ENCODE results near the gene PSMB11. TPM values are rescaled to one million over a fixed set of nuclear protein-coding genes. Genes with fewer than 3 reads are reported as not detected.
A peak's percentile ranks its signal among the peaks of the same experiment; 100 is the strongest.

The PSMB11 gene
- total RNA-seq, 8 experiments from 2014 or later = 0.05 to 0.76 (median 0.17) TPM; not detected in 2

GRCh38 chr14:23051141-23052057 is 9.4 kb downstream of the PSMB11 start:
- peak in 3 of 8 experiments; percentile 13 to 54 (median 41) for ATAC-seq (replicated peaks in 6 of 8)
- no peak overlapping the region for H3K27ac ChIP-seq
- peaks cover 2 to 23% of the 10 kb centered on the region in 2 donors for H3K4me1 ChIP-seq (replicated peaks in 1 of 2)
- in situ Hi-C loops (cut with MboI; ENCODE audit: low pct_unique_long_range_greater_than_20kb in 2 of 9, low sequenced_read_pairs in 9 of 9, unreplicated experiment in 9 of 9) = loop anchor here in 7 of 9 experiments (10.0 to 25.0 kb wide), 3 partner anchors 57 to 489 kb away; partner anchors contain the start of gene HAUS4 (in 2 of the 7)
- H3K4me3 ChIP-seq = no peak overlapping the region
- WGBS, 10 experiments = 0 to 100% (median 55%) methylated on average over 1 to 4 of the region's 5 CpGs; no CpG with 5 or more reads in 2 of the 10 experiments

DNA sequence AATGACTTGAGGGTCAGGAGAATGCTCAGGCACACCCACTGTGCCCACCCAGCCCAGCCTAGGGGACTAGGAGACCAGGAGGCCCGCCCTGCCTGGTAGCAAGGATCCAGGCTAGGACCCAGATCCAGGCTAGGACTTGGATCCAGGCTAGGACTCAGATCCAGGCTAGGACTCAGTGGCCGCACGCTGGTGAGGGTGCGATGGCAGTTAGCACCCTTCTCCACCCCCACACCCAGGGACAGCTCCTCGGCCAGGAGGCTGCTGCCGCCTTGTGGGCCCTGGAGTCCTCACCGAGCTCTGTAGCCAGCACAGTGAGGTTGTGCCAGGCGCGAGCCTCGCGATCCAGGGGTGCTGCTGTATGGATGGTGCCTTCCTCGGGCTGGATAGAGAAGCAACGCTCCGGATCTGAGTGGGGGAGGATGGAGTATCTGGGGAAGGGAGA is 10.2 kb downstream of the PSMB11 start:
- Histone ChIP-seq H3K27ac (no peak overlapping the region), H3K4me3 (no peak overlapping the region), H3K4me1 (replicated peaks in 1 of 2) (peaks cover 6 to 23% of the 10 kb centered on the region in 2 donors)
- ATAC-seq (replicated peaks in 6 of 8) = peak in 6 of 8 experiments; percentile 38 to 77 (median 69)
- WGBS, 10 experiments = no CpG with 5 or more reads among the region's 14 CpGs
- in situ Hi-C loops (cut with MboI; ENCODE audit: low pct_unique_long_range_greater_than_20kb in 2 of 9, low sequenced_read_pairs in 9 of 9, unreplicated experiment in 9 of 9) = loop anchor here in 7 of 9 experiments (10.0 to 25.0 kb wide), 3 partner anchors 57 to 490 kb away; partner anchors contain the start of gene HAUS4 (in 2 of the 7)

DNA sequence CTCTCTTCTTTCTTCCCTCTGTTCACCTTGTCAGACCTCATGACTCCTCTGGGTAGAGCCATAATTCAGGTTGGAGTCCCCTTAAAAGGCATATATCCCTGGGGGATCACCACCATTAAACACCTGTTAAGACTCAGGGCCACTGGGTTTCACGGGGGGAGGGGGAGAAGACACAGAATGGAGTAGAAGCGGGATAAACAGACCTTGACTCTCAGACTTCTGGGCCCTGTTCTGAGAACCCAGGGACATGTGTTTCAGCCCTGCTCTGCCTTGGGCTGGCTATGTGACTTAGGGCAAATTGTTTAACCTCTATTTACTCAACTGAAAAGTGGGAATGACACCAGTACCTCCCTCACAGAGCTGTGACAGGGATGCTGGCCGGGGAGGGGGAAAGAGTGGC is 10.7 kb downstream of the PSMB11 start:
- in situ Hi-C loops (cut with MboI; ENCODE audit: low pct_unique_long_range_greater_than_20kb in 2 of 9, low sequenced_read_pairs in 9 of 9, unreplicated experiment in 9 of 9) = loop anchor here in 7 of 9 experiments (10.0 to 25.0 kb wide), 3 partner anchors 58 to 490 kb away; partner anchors contain the start of gene HAUS4 (in 2 of the 7)
- H3K4me1 ChIP-seq (replicated peaks in 1 of 2) = peaks cover 6 to 23% of the 10 kb centered on the region in 2 donors
- no peak for ATAC-seq (replicated peaks in 6 of 8)
- no peak overlapping the region for H3K4me3 ChIP-seq
- H3K27ac ChIP-seq = no peak overlapping the region
- 90 to 100% (median 100%) methylated on average over 1 to 2 of the region's 3 CpGs; no CpG with 5 or more reads in 7 of the 10 experiments for WGBS, 10 experiments

- 83 to 97% methylated on average over 1 to 5 of the region's 10 CpGs; no CpG with 5 or more reads in 8 of the 10 experiments for WGBS, 10 experiments
- peaks cover 6 to 23% of the 10 kb centered on the region in 2 donors for H3K4me1 ChIP-seq (replicated peaks in 1 of 2)
- H3K4me3 ChIP-seq = no peak overlapping the region
- no peak for ATAC-seq (replicated peaks in 6 of 8)
- in situ Hi-C loops (cut with MboI; ENCODE audit: low pct_unique_long_range_greater_than_20kb in 2 of 9, low sequenced_read_pairs in 9 of 9, unreplicated experiment in 9 of 9) = loop anchor here in 7 of 9 experiments (10.0 to 25.0 kb wide), 3 partner anchors 59 to 491 kb away; partner anchors contain the start of gene HAUS4 (in 2 of the 7)
- H3K27ac ChIP-seq = no peak overlapping the region
These were observed 11.4 kb downstream of the PSMB11 start for GRCh38 chr14:23053426-23053825.

GRCh38 chr14:23054000-23054811 is 12.2 kb downstream of the PSMB11 start:
- Histone ChIP-seq H3K4me3 (no peak overlapping the region), H3K27ac (no peak overlapping the region), H3K4me1 (replicated peaks in 1 of 2) (peaks cover 6 to 23% of the 10 kb centered on the region in 2 donors)
- WGBS, 10 experiments = 40 to 100% (median 90%) methylated on average over 1 to 4 of the region's 17 CpGs; no CpG with 5 or more reads in 5 of the 10 experiments
- ATAC-seq (replicated peaks in 6 of 8) = no peak
- in situ Hi-C loops (cut with MboI; ENCODE audit: low pct_unique_long_range_greater_than_20kb in 2 of 9, low sequenced_read_pairs in 9 of 9, unreplicated experiment in 9 of 9) = loop anchor here in 7 of 9 experiments (10.0 to 25.0 kb wide), 3 partner anchors 59 to 492 kb away; partner anchors contain the start of gene HAUS4 (in 2 of the 7)

GRCh38 chr14:23055147-23055550 is 13.1 kb downstream of the PSMB11 start:
- in situ Hi-C loops (cut with MboI; ENCODE audit: low pct_unique_long_range_greater_than_20kb in 2 of 9, low sequenced_read_pairs in 9 of 9, unreplicated experiment in 9 of 9) = loop anchor here in 7 of 9 experiments (10.0 to 25.0 kb wide), 3 partner anchors 60 to 493 kb away; partner anchors contain the start of gene HAUS4 (in 2 of the 7)
- Histone ChIP-seq H3K4me3 (no peak overlapping the region), H3K4me1 (replicated peaks in 1 of 2) (peaks cover 6 to 23% of the 10 kb centered on the region in 2 donors), H3K27ac (no peak overlapping the region)
- 88 to 100% (median 100%) methylated on average over 2 to 7 of the region's 12 CpGs; no CpG with 5 or more reads in 5 of the 10 experiments for WGBS, 10 experiments
- ATAC-seq (replicated peaks in 6 of 8) = no peak

DNA sequence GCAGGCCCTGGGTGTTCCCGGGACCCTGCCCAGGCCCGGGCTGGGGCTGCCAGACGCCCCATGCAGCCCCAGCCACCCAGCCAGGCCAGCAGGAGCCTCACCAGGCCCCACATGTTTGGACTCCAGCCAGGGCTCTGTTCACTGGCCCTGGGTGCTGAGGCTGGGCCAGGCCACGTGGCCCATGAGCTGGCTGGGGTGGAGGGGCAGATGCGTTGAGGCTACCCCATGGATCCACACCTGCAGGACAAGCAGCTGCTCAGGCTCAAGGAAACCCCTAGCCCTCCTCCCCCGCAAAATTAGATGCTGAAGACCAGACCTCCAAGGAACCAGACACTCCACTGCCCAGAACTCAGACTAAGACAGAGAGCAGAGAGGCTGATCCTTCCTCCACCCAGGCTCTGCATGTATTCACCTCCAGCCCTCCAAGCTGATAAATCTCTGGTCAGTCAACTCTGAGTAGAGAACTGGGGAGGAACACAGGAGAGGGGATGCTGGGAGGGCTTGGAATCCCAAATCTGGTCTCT is 13.7 kb downstream of the PSMB11 start:
- peaks cover 6 to 23% of the 10 kb centered on the region in 2 donors for H3K4me1 ChIP-seq (replicated peaks in 1 of 2)
- in situ Hi-C loops (cut with MboI; ENCODE audit: low pct_unique_long_range_greater_than_20kb in 2 of 9, low sequenced_read_pairs in 9 of 9, unreplicated experiment in 9 of 9) = loop anchor here in 7 of 9 experiments (10.0 to 25.0 kb wide), 3 partner anchors 61 to 493 kb away; partner anchors contain the start of gene HAUS4 (in 2 of the 7)
- ATAC-seq (replicated peaks in 6 of 8) = peak in 3 of 8 experiments; percentile 0 to 2 (median 1)
- no peak overlapping the region for H3K27ac ChIP-seq
- 60 to 80% (median 80%) methylated on average over 1 to 2 of the region's 6 CpGs; no CpG with 5 or more reads in 7 of the 10 experiments for WGBS, 10 experiments
- peak overlapping the region in 1 of 5 donors; percentile 84 for H3K4me3 ChIP-seq

- Histone ChIP-seq H3K4me3 (peak overlapping the region; percentile 47 to 84 (median 61)), H3K4me1 (replicated peaks in 1 of 2) (peaks cover 6 to 23% of the 10 kb centered on the region in 2 donors), H3K27ac (no peak overlapping the region)
- in situ Hi-C loops (cut with MboI; ENCODE audit: low pct_unique_long_range_greater_than_20kb in 2 of 9, low sequenced_read_pairs in 9 of 9, unreplicated experiment in 9 of 9) = loop anchor here in 7 of 9 experiments (10.0 to 25.0 kb wide), 3 partner anchors 62 to 494 kb away; partner anchors contain the start of gene HAUS4 (in 2 of the 7)
- WGBS, 10 experiments = 0 to 60% (median 9%) methylated on average over 1 to 9 of the region's 17 CpGs; no CpG with 5 or more reads in 1 of the 10 experiments
- peak; percentile 22 to 49 (median 34) for ATAC-seq (replicated peaks in 6 of 8)
These were observed 14.3 kb downstream of the PSMB11 start for GRCh38 chr14:23056145-23056955.

- Histone ChIP-seq H3K4me3 (peak within 1 kb of the TSS; percentile 47 to 84 (median 61)), H3K27ac (peak within 1 kb of the TSS; percentile 52 to 58), H3K4me1 (replicated peaks in 1 of 2) (peaks cover 6 to 17% of the 10 kb centered on the region in 2 donors)
- 0 to 20% (median 7%) methylated on average over 1 to 13 of the region's 73 CpGs; no CpG with 5 or more reads in 4 of the 10 experiments for WGBS, 10 experiments
- peak; percentile 51 to 81 (median 76) for ATAC-seq (replicated peaks in 6 of 8)
- in situ Hi-C loops (cut with MboI; ENCODE audit: low pct_unique_long_range_greater_than_20kb in 2 of 9, low sequenced_read_pairs in 9 of 9, unreplicated experiment in 9 of 9) = loop anchor here in 7 of 9 experiments (10.0 to 25.0 kb wide), 3 partner anchors 62 to 495 kb away; partner anchors contain the start of gene HAUS4 (in 2 of the 7)
These were observed 15.1 kb downstream of the PSMB11 start, which contains the start of gene CDH24 for GRCh38 chr14:23056956-23057756. CDH24 (minus strand) TSS chr14:23057520; CDS start chr14:23055733, 1,787 bp downstream.

Measured in motor neuron (in vitro differentiated cells).